ENCODE measurements around the gene CBARP. TPM values are rescaled to one million over a fixed set of nuclear protein-coding genes. Genes with fewer than 3 reads are reported as not detected.

The CBARP gene
- total and polyA plus RNA-seq, 7 experiments from 2014 or later, result 0.15 to 0.27 TPM; not detected in 5

- H3K27ac ChIP-seq (ENCODE audit: low read depth, low read length), result peak overlapping the region; percentile 93
- peaks cover 0 to 26% (median 4%) of the 10 kb centered on the region in 5 donors for H3K36me3 Mint-ChIP-seq
- H3K9me3 Mint-ChIP-seq, result peaks cover 0 to 2% (median 0%) of the 10 kb centered on the region in 11 donors
- H3K27me3 ChIP-seq (ENCODE audit: control insufficient read depth in 2 of 2, insufficient read depth in 2 of 2, low read length in 2 of 2), result no peaks in the 10 kb centered on the region
- H3K36me3 ChIP-seq (ENCODE audit: control insufficient read depth in 2 of 3, insufficient read depth in 3 of 3, low read length in 3 of 3), result peaks cover 19 to 56% (median 29%) of the 10 kb centered on the region in 3 experiments
- ATAC-seq (no peak), DNase-seq (no peak)
- H3K4me3 ChIP-seq (ENCODE audit: low read length), result no peak overlapping the region
- no peaks in the 10 kb centered on the region for H3K9me3 ChIP-seq (ENCODE audit: control insufficient read depth in 2 of 3, low read length in 3 of 3)
- intact Hi-C loops (cut with micrococcal nuclease), result no loop called here
- peak overlapping the region in 6 of 9 donors; percentile 38 to 87 (median 63) for H3K27ac Mint-ChIP-seq
- H3K4me3 Mint-ChIP-seq, result peak overlapping the region in 8 of 10 donors; percentile 1 to 62 (median 42)
- POLR2A ChIA-PET, result interaction anchor here (0.7 to 10.8 kb wide), 5 partner anchors 7 to 226 kb away, joined by 3 to 229 read pairs (median 11); partner anchors contain the start of genes CIRBP and FAM174C
- CTCF ChIA-PET, result interaction anchor here (2.1 to 2.2 kb wide), 2 partner anchors 11 to 12 kb away, joined by 7 to 10 read pairs; no protein-coding TSS in a partner anchor
- no peaks in the 10 kb centered on the region for H3K27me3 Mint-ChIP-seq
- H3K4me1 Mint-ChIP-seq, result peaks cover 12 to 46% (median 38%) of the 10 kb centered on the region in 7 donors
- H3K4me1 ChIP-seq (ENCODE audit: control insufficient read depth in 2 of 2, insufficient read depth in 2 of 2, low read length in 2 of 2), result peaks cover 37 to 55% of the 10 kb centered on the region in 2 donors
Measured at GRCh38 chr19:1254530-1255185, 16.9 kb upstream of the CBARP start.

DNA sequence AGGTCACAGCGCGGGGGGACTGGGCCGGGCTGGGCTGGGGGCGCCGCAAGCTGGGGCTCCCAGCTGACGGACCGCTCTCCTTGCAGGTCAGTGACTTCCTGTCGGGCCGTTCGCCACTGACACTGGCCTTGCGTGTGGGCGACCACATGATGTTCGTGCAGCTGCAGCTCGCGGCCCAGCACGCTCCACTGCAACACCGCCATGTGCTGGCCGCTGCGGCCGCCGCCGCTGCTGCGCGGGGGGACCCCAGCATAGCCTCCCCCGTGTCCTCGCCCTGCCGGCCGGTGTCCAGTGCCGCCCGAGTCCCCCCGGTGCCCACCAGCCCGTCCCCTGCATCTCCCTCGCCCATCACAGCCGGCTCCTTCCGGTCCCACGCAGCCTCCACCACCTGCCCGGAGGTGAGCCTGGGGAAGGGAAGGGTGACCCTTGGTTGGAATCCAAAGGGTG lies 16.3 kb upstream of the CBARP start:
- Mint-ChIP-seq H3K36me3 (peaks cover 0 to 25% (median 4%) of the 10 kb centered on the region in 5 donors), H3K4me1 (peaks cover 9 to 41% (median 34%) of the 10 kb centered on the region in 7 donors), H3K4me3 (peak overlapping the region in 3 of 10 donors; percentile 27 to 95 (median 73)), H3K9me3 (peaks cover 0 to 3% (median 0%) of the 10 kb centered on the region in 11 donors), H3K27me3 (no peaks in the 10 kb centered on the region), H3K27ac (peak overlapping the region in 3 of 9 donors; percentile 38 to 69 (median 38))
- H3K4me1 ChIP-seq (ENCODE audit: control insufficient read depth in 2 of 2, insufficient read depth in 2 of 2, low read length in 2 of 2), result peaks cover 32 to 50% of the 10 kb centered on the region in 2 donors
- POLR2A ChIA-PET, result interaction anchor here (1.0 to 10.8 kb wide), 4 partner anchors 7 to 225 kb away, joined by 3 to 229 read pairs (median 20); partner anchors contain the start of genes CIRBP and FAM174C
- DNase-seq (no peak), ATAC-seq (no peak)
- H3K27ac ChIP-seq (ENCODE audit: low read depth, low read length), result peak overlapping the region; percentile 93
- H3K27me3 ChIP-seq (ENCODE audit: control insufficient read depth in 2 of 2, insufficient read depth in 2 of 2, low read length in 2 of 2), result no peaks in the 10 kb centered on the region
- H3K36me3 ChIP-seq (ENCODE audit: control insufficient read depth in 2 of 3, insufficient read depth in 3 of 3, low read length in 3 of 3), result peaks cover 19 to 56% (median 29%) of the 10 kb centered on the region in 3 experiments
- intact Hi-C loops (cut with micrococcal nuclease), result no loop called here
- CTCF ChIA-PET, result interaction anchor here (1.7 to 2.2 kb wide), 3 partner anchors 10 to 13 kb away, joined by 10 to 13 read pairs (median 13); no protein-coding TSS in a partner anchor
- no peak overlapping the region for H3K4me3 ChIP-seq (ENCODE audit: low read length)
- no peaks in the 10 kb centered on the region for H3K9me3 ChIP-seq (ENCODE audit: control insufficient read depth in 2 of 3, low read length in 3 of 3)

DNA sequence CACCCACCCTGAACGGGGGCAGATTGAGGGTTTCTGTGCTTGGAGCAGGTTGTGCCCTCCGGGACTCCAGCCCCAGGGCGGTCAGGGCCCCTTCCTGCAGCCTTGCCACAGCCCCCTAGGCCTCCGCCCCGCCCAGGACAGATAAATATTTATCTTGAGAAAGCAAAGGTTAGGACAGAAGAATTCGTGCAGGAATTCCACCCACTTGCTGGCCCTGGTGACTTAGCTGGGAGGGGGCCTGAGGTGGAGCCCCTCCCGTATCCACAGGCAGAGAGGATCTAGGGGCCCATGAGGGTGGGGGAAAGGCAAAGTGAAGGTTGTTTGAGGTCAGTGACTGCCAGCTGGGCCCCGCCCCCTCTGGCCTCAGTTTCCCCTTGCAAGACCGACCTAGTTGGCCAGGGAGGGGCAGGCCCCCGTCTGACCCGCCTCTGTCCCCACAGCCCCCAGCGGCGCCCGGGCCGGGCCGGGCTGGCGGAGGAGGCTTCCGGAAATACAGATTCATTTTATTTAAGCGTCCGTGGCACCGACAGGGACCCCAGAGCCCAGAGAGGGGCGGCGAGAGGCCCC lies 15.8 kb upstream of the CBARP start:
- DNase-seq (peak in 1 of 9 donors; percentile 20), ATAC-seq (no peak)
- Mint-ChIP-seq H3K4me1 (peaks cover 9 to 36% (median 30%) of the 10 kb centered on the region in 7 donors), H3K4me3 (peak overlapping the region in 8 of 10 donors; percentile 61 to 97 (median 84)), H3K27ac (peak overlapping the region in 8 of 9 donors; percentile 21 to 90 (median 78)), H3K27me3 (no peaks in the 10 kb centered on the region), H3K36me3 (peaks cover 0 to 24% (median 4%) of the 10 kb centered on the region in 5 donors), H3K9me3 (peaks cover 0 to 3% (median 0%) of the 10 kb centered on the region in 11 donors)
- H3K4me3 ChIP-seq (ENCODE audit: low read length), result peak overlapping the region; percentile 63
- peaks cover 19 to 56% (median 29%) of the 10 kb centered on the region in 3 experiments for H3K36me3 ChIP-seq (ENCODE audit: control insufficient read depth in 2 of 3, insufficient read depth in 3 of 3, low read length in 3 of 3)
- H3K9me3 ChIP-seq (ENCODE audit: control insufficient read depth in 2 of 3, low read length in 3 of 3), result no peaks in the 10 kb centered on the region
- POLR2A ChIA-PET, result interaction anchor here (1.0 to 10.8 kb wide), 7 partner anchors 8 to 226 kb away, joined by 3 to 229 read pairs (median 14); partner anchors contain the start of genes CIRBP and FAM174C
- no peaks in the 10 kb centered on the region for H3K27me3 ChIP-seq (ENCODE audit: control insufficient read depth in 2 of 2, insufficient read depth in 2 of 2, low read length in 2 of 2)
- H3K27ac ChIP-seq (ENCODE audit: low read depth, low read length), result peak overlapping the region; percentile 93
- CTCF ChIA-PET, result interaction anchor here (1.3 to 1.9 kb wide), 3 partner anchors 8 to 13 kb away, joined by 3 to 13 read pairs (median 13); no protein-coding TSS in a partner anchor
- intact Hi-C loops (cut with micrococcal nuclease), result no loop called here
- peaks cover 30 to 47% of the 10 kb centered on the region in 2 donors for H3K4me1 ChIP-seq (ENCODE audit: control insufficient read depth in 2 of 2, insufficient read depth in 2 of 2, low read length in 2 of 2)

GRCh38 chr19:1252821-1253513 lies 15.2 kb upstream of the CBARP start:
- Histone ChIP-seq H3K27me3 (ENCODE audit: control insufficient read depth in 2 of 2, insufficient read depth in 2 of 2, low read length in 2 of 2) (no peaks in the 10 kb centered on the region), H3K9me3 (ENCODE audit: control insufficient read depth in 2 of 3, low read length in 3 of 3) (no peaks in the 10 kb centered on the region), H3K4me1 (ENCODE audit: control insufficient read depth in 2 of 2, insufficient read depth in 2 of 2, low read length in 2 of 2) (peaks cover 24 to 43% of the 10 kb centered on the region in 2 donors), H3K27ac (ENCODE audit: low read depth, low read length) (peak overlapping the region; percentile 93), H3K36me3 (ENCODE audit: control insufficient read depth in 2 of 3, insufficient read depth in 3 of 3, low read length in 3 of 3) (peaks cover 19 to 55% (median 29%) of the 10 kb centered on the region in 3 experiments), H3K4me3 (ENCODE audit: low read length) (peak overlapping the region; percentile 63)
- DNase-seq (peak; percentile 52 to 85 (median 67)), ATAC-seq (peak; percentile 33)
- Mint-ChIP-seq H3K36me3 (peaks cover 0 to 24% (median 4%) of the 10 kb centered on the region in 5 donors), H3K4me1 (peaks cover 6 to 31% (median 24%) of the 10 kb centered on the region in 7 donors), H3K27ac (peak overlapping the region in 7 of 9 donors; percentile 71 to 93 (median 82)), H3K4me3 (peak overlapping the region in 9 of 10 donors; percentile 61 to 97 (median 91)), H3K9me3 (peaks cover 0 to 3% (median 0%) of the 10 kb centered on the region in 11 donors), H3K27me3 (no peaks in the 10 kb centered on the region)
- intact Hi-C loops (cut with micrococcal nuclease), result loop anchor here in 1 of 2 donors (1.0 kb wide), 1 partner anchor 456 kb away; the partner anchor contains the start of gene PTBP1
- ChIA-PET POLR2A (interaction anchor here (0.8 to 10.8 kb wide), 7 partner anchors 8 to 226 kb away, joined by 3 to 229 read pairs (median 14); partner anchors contain the start of genes ARHGAP45, CIRBP and FAM174C), CTCF (interaction anchor here (0.6 to 1.9 kb wide), 5 partner anchors 8 to 348 kb away, joined by 3 to 13 read pairs (median 3); no protein-coding TSS in a partner anchor)

GRCh38 chr19:1252221-1252820 lies 14.5 kb upstream of the CBARP start:
- H3K36me3 Mint-ChIP-seq, result peaks cover 0 to 20% (median under 1%) of the 10 kb centered on the region in 5 donors
- H3K27ac Mint-ChIP-seq, result peak overlapping the region; percentile 28 to 93 (median 87)
- H3K4me3 Mint-ChIP-seq, result peak overlapping the region; percentile 87 to 97 (median 92)
- H3K4me1 Mint-ChIP-seq, result peaks cover 0 to 25% (median 18%) of the 10 kb centered on the region in 7 donors
- H3K9me3 ChIP-seq (ENCODE audit: control insufficient read depth in 2 of 3, low read length in 3 of 3), result no peaks in the 10 kb centered on the region
- DNase-seq (peak in 8 of 9 donors; percentile 49 to 74 (median 60)), ATAC-seq (peak; percentile 12)
- POLR2A ChIA-PET, result interaction anchor here (0.8 to 10.8 kb wide), 10 partner anchors 8 to 602 kb away, joined by 3 to 229 read pairs (median 10); partner anchors contain the start of genes ARHGAP45, CIRBP and FAM174C
- H3K4me1 ChIP-seq (ENCODE audit: control insufficient read depth in 2 of 2, insufficient read depth in 2 of 2, low read length in 2 of 2), result peaks cover 19 to 41% of the 10 kb centered on the region in 2 donors
- H3K36me3 ChIP-seq (ENCODE audit: control insufficient read depth in 2 of 3, insufficient read depth in 3 of 3, low read length in 3 of 3), result peaks cover 19 to 49% (median 29%) of the 10 kb centered on the region in 3 experiments
- intact Hi-C loops (cut with micrococcal nuclease), result loop anchor here in 1 of 2 donors (1.0 kb wide), 1 partner anchor 455 kb away; the partner anchor contains the start of gene PTBP1
- H3K4me3 ChIP-seq (ENCODE audit: low read length), result peak overlapping the region; percentile 63
- peaks cover 0 to 3% (median 0%) of the 10 kb centered on the region in 11 donors for H3K9me3 Mint-ChIP-seq
- peak overlapping the region; percentile 93 for H3K27ac ChIP-seq (ENCODE audit: low read depth, low read length)
- no peaks in the 10 kb centered on the region for H3K27me3 Mint-ChIP-seq
- CTCF ChIA-PET, result interaction anchor here (0.6 to 1.9 kb wide), 5 partner anchors 8 to 347 kb away, joined by 3 to 13 read pairs (median 3); no protein-coding TSS in a partner anchor
- H3K27me3 ChIP-seq (ENCODE audit: control insufficient read depth in 2 of 2, insufficient read depth in 2 of 2, low read length in 2 of 2), result no peaks in the 10 kb centered on the region

All from naive thymus-derived CD4-positive, alpha-beta T cell (primary cell).